Measurements from ENCODE around the gene SLC39A5. TPM values are rescaled to one million over a fixed set of nuclear protein-coding genes. Genes with fewer than 3 reads are reported as not detected.

Gene SLC39A5
- total and polyA plus RNA-seq, 2 of the 13 experiments (the other 11 are each of a cell fraction or from before 2014, with no cell fraction given), result 59.7 to 101 TPM

GRCh38 chr12:56224102-56224701 lies 5.6 kb upstream of the SLC39A5 start, which contains the start of gene NABP2 (continued):
- TF ChIP-seq, protein P1, sequence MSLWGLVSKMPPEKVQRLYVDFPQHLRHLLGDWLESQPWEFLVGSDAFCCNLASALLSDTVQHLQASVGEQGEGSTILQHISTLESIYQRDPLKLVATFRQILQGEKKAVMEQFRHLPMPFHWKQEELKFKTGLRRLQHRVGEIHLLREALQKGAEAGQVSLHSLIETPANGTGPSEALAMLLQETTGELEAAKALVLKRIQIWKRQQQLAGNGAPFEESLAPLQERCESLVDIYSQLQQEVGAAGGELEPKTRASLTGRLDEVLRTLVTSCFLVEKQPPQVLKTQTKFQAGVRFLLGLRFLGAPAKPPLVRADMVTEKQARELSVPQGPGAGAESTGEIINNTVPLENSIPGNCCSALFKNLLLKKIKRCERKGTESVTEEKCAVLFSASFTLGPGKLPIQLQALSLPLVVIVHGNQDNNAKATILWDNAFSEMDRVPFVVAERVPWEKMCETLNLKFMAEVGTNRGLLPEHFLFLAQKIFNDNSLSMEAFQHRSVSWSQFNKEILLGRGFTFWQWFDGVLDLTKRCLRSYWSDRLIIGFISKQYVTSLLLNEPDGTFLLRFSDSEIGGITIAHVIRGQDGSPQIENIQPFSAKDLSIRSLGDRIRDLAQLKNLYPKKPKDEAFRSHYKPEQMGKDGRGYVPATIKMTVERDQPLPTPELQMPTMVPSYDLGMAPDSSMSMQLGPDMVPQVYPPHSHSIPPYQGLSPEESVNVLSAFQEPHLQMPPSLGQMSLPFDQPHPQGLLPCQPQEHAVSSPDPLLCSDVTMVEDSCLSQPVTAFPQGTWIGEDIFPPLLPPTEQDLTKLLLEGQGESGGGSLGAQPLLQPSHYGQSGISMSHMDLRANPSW (CRISPR knock-in tag; IDR thresholded peaks at IDR 0.05; ENCODE audit: borderline replicate concordance), result no peak
- TF ChIP-seq ZNF720 (CRISPR knock-in tag; IDR thresholded peaks at IDR 0.05) (no peak), GABPA (IDR thresholded peaks at IDR 0.05; ENCODE audit: low read depth, low read length) (peak; percentile 84), GABPA (CRISPR knock-in tag; IDR thresholded peaks at IDR 0.05; ENCODE audit: low read depth) (peak; percentile 90), BCL6 (CRISPR knock-in tag; IDR thresholded peaks at IDR 0.05) (peak; percentile 29; the same call in 1 of the 2 replicates), NFKB2 (CRISPR knock-in tag; IDR thresholded peaks at IDR 0.05; ENCODE audit: borderline replicate concordance) (no peak), MBNL3 (CRISPR knock-in tag; conservative IDR thresholded peaks at IDR 0.05) (no peak), GFI1 (CRISPR knock-in tag; IDR thresholded peaks at IDR 0.05; ENCODE audit: borderline replicate concordance) (0 out of 2 replicates have a peak, but pooled peaks have one; percentile 31), THRA (CRISPR knock-in tag; IDR thresholded peaks at IDR 0.05; ENCODE audit: borderline replicate concordance) (peak; percentile 33; the same call in 1 of the 2 replicates), ZBTB20 (CRISPR knock-in tag; IDR thresholded peaks at IDR 0.05; ENCODE audit: borderline replicate concordance, low read depth) (no peak), RBM22 (optimal IDR thresholded peaks at IDR 0.05; ENCODE audit: low read length) (no peak), ZSCAN5A (CRISPR knock-in tag; IDR thresholded peaks at IDR 0.05; ENCODE audit: borderline replicate concordance) (no peak), CCDC6 (CRISPR knock-in tag; IDR thresholded peaks at IDR 0.05) (peak; percentile 87), FUBP1 (CRISPR knock-in tag; IDR thresholded peaks at IDR 0.05; ENCODE audit: borderline replicate concordance) (no peak), IKZF4 (CRISPR knock-in tag; IDR thresholded peaks at IDR 0.05; ENCODE audit: borderline replicate concordance, low read depth, not compliant biosample characterization) (no peak), ZNF333 (CRISPR knock-in tag; IDR thresholded peaks at IDR 0.05; ENCODE audit: borderline replicate concordance) (no peak), ZNF703 (CRISPR knock-in tag; IDR thresholded peaks at IDR 0.05; ENCODE audit: borderline replicate concordance) (no peak)
- TF ChIP-seq, protein P2, sequence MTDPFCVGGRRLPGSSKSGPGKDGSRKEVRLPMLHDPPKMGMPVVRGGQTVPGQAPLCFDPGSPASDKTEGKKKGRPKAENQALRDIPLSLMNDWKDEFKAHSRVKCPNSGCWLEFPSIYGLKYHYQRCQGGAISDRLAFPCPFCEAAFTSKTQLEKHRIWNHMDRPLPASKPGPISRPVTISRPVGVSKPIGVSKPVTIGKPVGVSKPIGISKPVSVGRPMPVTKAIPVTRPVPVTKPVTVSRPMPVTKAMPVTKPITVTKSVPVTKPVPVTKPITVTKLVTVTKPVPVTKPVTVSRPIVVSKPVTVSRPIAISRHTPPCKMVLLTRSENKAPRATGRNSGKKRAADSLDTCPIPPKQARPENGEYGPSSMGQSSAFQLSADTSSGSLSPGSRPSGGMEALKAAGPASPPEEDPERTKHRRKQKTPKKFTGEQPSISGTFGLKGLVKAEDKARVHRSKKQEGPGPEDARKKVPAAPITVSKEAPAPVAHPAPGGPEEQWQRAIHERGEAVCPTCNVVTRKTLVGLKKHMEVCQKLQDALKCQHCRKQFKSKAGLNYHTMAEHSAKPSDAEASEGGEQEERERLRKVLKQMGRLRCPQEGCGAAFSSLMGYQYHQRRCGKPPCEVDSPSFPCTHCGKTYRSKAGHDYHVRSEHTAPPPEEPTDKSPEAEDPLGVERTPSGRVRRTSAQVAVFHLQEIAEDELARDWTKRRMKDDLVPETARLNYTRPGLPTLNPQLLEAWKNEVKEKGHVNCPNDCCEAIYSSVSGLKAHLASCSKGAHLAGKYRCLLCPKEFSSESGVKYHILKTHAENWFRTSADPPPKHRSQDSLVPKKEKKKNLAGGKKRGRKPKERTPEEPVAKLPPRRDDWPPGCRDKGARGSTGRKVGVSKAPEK (CRISPR knock-in tag; IDR thresholded peaks at IDR 0.05; ENCODE audit: borderline replicate concordance), result 0 out of 2 replicates have a peak, but pooled peaks have one; percentile 42

Data from HepG2 (cell line).